ENCODE data around the gene ANO1.

DNA sequence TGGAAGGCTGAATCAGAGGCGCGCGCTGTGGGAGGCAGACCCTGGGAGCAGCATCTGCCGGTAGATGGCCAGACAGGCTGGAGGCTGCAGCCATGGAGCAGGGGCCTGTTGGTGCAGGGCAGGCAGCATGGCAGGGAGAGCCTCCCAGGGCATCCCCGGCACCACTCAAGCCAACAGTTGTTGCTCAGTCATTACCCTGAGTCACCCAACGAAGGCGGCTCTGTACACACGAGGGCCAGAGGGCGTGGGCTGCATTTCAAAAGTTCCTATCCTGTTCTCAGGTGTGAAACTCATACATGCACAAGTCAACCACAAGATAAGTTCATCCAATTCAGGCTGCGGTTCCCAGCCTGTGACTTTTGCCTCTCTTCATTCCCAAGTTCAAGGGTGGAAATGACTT lies 2.6 kb downstream of the ANO1 start:
- TF ChIP-seq, protein P1, sequence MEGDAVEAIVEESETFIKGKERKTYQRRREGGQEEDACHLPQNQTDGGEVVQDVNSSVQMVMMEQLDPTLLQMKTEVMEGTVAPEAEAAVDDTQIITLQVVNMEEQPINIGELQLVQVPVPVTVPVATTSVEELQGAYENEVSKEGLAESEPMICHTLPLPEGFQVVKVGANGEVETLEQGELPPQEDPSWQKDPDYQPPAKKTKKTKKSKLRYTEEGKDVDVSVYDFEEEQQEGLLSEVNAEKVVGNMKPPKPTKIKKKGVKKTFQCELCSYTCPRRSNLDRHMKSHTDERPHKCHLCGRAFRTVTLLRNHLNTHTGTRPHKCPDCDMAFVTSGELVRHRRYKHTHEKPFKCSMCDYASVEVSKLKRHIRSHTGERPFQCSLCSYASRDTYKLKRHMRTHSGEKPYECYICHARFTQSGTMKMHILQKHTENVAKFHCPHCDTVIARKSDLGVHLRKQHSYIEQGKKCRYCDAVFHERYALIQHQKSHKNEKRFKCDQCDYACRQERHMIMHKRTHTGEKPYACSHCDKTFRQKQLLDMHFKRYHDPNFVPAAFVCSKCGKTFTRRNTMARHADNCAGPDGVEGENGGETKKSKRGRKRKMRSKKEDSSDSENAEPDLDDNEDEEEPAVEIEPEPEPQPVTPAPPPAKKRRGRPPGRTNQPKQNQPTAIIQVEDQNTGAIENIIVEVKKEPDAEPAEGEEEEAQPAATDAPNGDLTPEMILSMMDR (IDR thresholded peaks at IDR 0.05) = no peak
- TF ChIP-seq ZFX (IDR thresholded peaks at IDR 0.05; ENCODE audit: borderline replicate concordance) = no peak
